Measurements from ENCODE around the gene SHLD3.
"Not testable (repeated sequence)": the region's sequence is repeated elsewhere in the genome, so short reads cannot be mapped to it uniquely, and the experiment has no call there.

DNA sequence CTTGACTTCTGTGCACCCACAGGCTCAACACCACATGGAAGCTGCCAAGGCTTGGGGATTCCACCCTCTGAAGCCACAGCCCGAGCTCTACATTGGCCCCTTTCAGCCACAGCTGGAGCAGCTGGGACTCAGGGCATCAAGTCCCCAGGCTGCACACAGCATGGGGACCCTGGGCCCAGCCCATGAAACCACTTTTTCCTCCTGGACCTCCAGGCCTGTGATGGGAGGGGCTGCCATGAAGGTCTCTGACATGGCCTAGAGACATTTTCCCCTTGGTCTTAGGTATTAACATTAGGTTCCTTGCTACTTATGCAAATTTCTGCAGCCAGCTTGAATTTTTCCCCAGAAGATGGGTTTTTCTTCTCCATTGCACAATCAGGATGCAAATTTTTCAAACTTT is 23.1 kb upstream of the SHLD3 start:
- TF ChIP-seq ZNF274 (IDR thresholded peaks at IDR 0.05; ENCODE audit: borderline replicate concordance, low read depth, low read length); POLR2A (conservative IDR thresholded peaks at IDR 0.05); TAF1 (IDR thresholded peaks at IDR 0.05; ENCODE audit: control insufficient read depth, extremely low read depth, insufficient read depth, low read length, severe bottlenecking): not testable (repeated sequence)
- TF ChIP-seq, protein P1, sequence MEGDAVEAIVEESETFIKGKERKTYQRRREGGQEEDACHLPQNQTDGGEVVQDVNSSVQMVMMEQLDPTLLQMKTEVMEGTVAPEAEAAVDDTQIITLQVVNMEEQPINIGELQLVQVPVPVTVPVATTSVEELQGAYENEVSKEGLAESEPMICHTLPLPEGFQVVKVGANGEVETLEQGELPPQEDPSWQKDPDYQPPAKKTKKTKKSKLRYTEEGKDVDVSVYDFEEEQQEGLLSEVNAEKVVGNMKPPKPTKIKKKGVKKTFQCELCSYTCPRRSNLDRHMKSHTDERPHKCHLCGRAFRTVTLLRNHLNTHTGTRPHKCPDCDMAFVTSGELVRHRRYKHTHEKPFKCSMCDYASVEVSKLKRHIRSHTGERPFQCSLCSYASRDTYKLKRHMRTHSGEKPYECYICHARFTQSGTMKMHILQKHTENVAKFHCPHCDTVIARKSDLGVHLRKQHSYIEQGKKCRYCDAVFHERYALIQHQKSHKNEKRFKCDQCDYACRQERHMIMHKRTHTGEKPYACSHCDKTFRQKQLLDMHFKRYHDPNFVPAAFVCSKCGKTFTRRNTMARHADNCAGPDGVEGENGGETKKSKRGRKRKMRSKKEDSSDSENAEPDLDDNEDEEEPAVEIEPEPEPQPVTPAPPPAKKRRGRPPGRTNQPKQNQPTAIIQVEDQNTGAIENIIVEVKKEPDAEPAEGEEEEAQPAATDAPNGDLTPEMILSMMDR (IDR thresholded peaks at IDR 0.05 in 2 of 3, conservative IDR thresholded peaks at IDR 0.05 in 1 of 3; ENCODE audit: insufficient read depth in 2 of 3, low read depth in 1 of 3, low read length in 3 of 3) = not testable (repeated sequence)
- TF ChIP-seq, protein P2, sequence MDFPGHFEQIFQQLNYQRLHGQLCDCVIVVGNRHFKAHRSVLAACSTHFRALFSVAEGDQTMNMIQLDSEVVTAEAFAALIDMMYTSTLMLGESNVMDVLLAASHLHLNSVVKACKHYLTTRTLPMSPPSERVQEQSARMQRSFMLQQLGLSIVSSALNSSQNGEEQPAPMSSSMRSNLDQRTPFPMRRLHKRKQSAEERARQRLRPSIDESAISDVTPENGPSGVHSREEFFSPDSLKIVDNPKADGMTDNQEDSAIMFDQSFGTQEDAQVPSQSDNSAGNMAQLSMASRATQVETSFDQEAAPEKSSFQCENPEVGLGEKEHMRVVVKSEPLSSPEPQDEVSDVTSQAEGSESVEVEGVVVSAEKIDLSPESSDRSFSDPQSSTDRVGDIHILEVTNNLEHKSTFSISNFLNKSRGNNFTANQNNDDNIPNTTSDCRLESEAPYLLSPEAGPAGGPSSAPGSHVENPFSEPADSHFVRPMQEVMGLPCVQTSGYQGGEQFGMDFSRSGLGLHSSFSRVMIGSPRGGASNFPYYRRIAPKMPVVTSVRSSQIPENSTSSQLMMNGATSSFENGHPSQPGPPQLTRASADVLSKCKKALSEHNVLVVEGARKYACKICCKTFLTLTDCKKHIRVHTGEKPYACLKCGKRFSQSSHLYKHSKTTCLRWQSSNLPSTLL (IDR thresholded peaks at IDR 0.05) = not testable (repeated sequence)

All from K562 (cell line).